T-helper 1 cell (primary cell): Measurements from ENCODE around the gene ZNF710.

Experiments
- DNase-seq, 5 donors: peaks; one replicate each; pipeline ENCODE4 v3.0.0-alpha.2; 2012 to 2020

ZNF710 gene

DNA sequence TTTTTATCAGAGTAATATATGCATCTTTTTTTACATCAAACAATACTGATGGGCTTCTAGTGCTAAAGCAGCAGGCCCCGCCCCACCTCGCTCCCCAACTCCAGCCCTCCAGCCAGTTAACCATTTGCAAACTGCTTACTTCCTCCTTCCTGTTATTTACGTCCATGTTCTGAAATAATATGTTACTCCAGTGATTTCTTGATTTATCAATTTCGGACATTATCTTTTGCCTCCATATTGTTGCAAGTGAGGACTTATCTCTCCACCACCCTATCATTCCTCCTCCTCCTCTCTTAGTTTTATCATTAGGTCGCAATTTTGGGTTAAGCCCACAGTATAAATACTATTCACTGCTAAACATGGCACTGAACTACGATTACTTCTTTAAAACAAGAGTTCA is 39.5 kb downstream of the ZNF710 start:
- DNase-seq: no peak

- DNase-seq: no peak
Measured at GRCh38 chr15:90042356-90042755, 41.2 kb downstream of the ZNF710 start.

GRCh38 chr15:90042766-90043529 is 41.8 kb downstream of the ZNF710 start:
- no peak for DNase-seq

- no peak for DNase-seq
Measured at GRCh38 chr15:90043530-90044010, 42.4 kb downstream of the ZNF710 start.

DNA sequence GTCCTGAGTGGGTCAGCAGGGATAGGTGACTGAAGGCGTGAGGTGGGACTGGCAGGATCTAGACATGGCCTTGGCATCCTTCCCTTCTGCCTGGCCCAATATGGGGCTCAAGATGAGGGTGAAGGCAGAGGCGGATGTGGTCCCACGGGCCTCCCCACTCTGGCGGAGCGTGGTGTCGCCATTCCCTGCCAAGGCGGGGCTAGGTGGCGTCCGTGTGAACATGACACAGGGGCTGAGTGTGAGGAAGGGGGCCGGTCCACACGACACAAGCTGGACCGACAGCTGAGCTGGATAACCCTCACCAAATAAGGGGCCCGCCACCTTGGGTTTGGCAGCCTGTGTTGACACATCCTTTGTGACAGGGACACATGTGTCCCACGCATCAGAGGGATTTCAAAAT is 43.1 kb downstream of the ZNF710 start:
- no peak for DNase-seq

- no peak for DNase-seq
Measured at GRCh38 chr15:90044916-90045371, 43.8 kb downstream of the ZNF710 start.

DNA sequence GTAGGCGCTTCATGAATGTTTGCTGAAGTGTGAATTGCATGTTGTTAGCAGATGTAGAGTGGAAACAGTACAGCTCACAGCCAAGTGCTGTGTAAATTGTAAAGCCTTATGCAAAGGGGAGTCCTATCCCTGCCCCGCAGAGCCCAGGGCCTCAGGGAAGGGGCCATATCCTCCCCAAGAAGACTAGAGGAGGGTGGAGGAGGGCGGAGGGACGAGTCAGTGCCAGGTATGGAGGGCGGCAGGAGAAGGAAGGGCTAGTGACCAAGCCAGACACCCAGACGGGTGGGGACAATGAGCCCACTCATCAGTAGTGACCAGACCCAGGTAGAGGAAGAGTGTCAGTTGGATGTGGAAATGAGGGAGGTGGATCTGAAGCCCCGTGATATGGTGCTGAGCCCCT is 45.2 kb downstream of the ZNF710 start:
- no peak for DNase-seq

DNA sequence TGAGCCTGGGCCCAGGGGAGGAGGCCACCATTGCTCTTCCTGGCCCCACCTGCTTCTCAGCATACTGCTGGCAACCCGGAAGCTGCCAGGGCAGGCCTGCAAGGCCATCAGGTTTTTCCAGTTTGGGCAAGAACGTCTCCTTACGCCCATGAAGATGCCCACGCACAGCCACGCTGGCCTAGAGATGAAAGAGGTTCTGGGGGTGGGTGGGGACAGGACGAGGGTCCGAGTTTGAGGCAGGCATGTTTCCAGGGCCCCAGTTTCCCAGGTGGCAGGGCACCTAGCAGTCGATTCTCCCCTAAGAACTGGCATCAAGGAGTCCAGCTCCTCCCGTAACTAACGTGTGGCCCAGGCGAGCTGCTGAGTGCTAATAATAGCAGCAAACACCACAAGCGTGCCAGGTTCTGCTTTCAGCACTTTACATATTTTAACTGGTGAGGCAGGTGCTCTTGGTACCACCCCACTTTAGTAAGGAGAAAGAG is 45.8 kb downstream of the ZNF710 start:
- DNase-seq: no peak

GRCh38 chr15:90047956-90048575 is 46.9 kb downstream of the ZNF710 start:
- no peak for DNase-seq

DNA sequence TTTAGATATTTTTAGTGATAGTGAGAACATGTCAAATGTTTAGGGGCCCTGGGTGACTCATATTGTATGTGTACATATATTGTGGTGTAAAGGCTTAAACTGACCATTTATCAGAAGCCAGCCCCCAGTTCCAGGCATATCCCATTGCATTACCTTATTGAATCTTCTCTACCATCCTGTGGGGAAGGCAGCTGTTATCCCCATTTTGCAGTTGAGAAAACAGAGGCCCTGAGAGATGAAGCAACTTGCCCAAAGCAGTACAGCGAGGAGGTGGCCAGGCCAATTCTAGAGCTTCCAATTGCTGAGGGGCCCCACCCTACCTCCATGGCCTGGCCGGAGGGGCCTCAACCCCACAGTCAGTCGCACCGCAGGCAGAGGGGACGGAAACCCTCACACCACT is 47.9 kb downstream of the ZNF710 start:
- DNase-seq: no peak

DNA sequence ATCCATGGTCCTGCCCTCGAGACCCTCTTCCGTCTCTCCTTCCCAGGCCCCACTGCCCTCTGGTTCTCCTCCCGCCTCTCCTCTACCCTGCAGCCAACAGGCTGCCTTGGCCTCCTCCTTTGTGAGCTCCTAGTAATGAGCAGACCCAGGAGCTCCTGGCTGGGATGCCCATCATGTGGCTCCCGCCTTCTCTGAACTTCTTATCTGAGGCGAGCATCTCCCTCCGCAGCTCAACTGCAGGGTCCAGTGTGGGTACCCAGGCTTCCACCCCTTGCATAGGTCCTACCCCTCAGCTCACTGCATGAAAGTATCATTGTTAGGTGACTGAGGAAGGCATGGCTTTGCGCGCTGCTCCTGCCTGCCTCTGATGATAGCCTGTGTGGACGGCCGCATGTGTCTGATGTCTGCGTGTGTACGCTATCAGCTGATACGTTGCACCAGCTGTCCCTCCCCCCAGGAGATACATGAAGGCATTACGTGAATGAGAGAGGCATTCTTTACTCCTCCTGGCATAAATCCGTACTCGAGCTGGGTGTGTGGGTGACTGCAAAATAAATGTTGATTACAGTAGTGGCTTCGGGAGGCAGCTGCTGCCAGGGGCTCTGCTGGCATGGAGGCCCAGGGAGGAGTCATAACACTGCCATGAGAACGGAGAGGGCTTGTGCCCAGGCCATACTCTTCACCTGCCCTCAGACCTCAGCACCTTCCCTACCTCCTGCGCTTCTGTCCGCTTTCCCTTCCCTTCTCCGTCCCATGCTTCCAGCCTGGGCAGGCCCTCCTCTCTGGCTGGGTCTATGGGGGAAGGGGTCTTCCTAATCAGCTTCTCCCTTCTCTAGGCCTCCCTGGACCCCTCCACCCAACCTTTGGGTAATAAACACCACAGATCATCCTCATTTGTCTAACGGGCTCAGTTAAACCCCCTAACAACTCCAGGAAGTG is 48.8 kb downstream of the ZNF710 start:
- DNase-seq: no peak

DNA sequence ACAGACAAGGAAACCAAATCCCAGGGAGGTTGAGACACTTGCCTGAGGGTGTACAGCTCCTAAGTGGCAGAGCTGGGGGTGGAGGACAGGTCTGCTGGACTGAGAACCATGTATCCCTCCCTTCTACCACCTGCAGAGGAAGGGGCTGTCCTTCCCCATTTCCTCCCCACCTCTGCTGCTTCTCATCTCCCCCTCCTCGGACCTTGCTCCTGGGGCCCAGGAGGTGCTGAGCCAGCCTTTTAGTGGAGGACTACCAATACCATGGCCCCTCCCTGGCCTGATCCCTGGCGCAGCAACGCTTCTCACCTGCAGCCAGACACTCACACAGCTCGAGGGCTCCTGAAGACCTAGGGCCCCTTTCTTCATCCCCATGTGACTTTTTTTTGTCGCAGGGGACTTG is 50.8 kb downstream of the ZNF710 start:
- no peak for DNase-seq

GRCh38 chr15:90053685-90054466 is 52.8 kb downstream of the ZNF710 start:
- DNase-seq: no peak

DNA sequence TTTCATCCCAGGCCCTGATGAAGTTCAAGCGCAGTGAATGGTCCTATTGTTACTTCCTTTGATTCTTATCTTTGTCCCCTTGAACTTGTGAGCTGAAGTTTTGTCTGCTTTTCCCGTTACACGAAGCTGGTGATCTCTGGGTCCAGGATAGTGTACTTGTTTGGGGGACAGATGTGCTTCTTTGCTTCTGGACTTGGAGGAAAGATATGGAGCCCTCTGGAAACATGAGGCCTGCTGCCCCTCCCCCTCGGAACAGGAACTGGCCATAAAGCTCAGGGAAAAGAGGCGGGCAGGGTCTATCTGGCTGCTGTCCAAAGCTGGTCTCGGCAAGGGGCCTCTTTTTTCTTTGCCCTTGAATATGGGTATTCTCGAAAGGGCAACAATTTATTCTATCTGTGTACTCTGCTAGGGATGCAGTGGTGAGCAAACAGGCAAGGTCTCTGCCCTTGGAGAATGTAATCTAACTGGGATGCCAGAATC is 53.5 kb downstream of the ZNF710 start:
- DNase-seq: no peak

DNA sequence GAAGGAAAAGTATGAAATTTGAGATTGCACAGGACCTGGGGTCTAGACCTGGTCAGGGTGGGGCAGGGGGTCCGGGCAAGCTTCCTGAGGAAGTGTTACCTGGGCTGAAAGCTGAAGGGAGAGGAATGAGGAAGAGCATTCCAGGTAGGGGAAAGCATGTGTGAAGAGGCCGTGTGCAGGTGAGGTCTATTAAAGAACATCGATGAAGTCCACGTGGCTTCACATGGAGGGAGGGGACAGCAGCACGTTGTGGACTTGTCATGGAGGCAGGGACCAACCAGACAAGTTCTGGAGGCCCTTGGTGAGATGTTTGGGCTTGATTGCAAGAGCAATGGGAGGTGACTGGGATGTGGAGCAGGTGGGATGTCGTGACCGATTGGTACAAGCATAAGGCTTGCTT is 54.1 kb downstream of the ZNF710 start:
- no peak for DNase-seq

DNA sequence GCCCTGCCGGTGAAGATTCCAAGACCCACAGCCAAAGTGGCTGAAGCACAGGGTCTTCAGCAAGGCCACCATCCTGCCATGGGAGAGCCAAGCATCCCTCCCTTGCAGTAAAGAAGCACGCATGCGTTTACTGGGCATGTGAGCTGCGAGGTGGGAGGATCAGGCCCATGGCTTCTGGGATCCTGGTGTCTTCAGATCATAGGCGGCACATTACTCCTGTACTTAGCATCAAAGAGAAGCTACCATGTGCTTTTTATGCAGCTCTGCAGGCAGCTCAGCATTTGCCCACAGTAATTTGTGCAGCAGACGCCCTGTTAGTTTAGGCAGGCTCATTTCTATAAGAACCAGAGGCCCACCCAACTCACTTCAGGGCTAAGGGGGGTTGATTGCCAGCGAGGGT is 55.4 kb downstream of the ZNF710 start:
- DNase-seq: no peak

GRCh38 chr15:90058308-90058707 is 57.2 kb downstream of the ZNF710 start:
- no peak for DNase-seq

DNA sequence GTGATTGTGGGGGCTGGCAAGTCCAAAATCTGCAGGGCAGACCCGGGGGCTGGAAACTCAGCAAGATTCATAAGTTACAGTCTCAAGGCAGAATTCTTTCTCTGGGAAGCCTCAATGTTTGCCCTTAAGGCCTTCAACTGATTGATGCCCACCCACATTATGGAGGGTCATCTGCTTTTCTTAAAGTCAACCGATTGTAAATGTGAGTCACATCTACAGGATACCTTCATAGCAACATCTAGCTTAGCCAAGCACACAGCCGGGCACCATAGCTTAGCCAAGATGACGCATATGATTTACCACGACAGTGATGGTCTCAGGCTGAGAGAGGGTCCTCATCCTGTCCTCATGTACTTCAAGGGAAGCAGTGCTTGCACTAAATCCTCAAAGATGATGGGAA is 57.7 kb downstream of the ZNF710 start:
- DNase-seq: no peak

DNA sequence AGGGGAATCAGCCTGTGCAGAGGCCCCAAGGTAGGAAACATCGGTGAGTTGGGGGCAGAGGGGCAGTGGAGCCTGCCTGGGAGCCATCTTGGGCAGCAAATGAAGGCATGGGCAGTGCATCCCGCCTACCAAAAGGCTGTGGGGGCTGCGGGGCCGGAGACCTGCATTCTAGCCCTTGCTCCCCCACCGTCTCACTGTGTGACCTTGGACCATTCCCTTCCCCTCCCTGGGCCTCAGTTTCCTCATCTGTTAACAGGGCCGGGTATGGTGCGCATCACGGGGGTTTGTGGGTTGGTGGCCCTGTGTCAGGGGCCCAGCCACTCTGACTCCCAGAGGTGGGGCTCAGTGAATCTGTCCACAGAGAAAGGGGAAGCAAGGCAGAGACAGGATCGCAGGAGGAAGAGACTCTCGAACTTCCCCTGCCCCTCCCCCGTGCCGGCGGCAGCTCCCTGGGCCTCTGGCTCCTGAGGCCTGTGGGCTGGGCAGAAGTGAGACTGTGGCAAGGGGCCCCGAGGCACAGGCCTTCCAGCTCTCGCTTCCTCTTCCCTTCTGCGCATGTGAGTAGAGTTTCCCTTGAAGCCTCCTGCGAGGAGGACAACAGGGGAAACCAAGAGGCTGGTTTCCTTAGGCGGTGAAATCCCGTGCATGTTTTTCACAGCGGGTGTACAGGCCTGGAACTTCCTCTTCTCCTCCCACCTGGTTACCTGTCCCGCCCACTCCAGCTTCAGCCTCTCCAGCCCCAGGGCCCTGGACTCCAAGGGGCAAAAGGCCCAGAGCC is 58.3 kb downstream of the ZNF710 start:
- DNase-seq: peak; percentile 19 to 86 (median 48)

GRCh38 chr15:90060797-90061196 is 59.7 kb downstream of the ZNF710 start:
- DNase-seq: no peak

DNA sequence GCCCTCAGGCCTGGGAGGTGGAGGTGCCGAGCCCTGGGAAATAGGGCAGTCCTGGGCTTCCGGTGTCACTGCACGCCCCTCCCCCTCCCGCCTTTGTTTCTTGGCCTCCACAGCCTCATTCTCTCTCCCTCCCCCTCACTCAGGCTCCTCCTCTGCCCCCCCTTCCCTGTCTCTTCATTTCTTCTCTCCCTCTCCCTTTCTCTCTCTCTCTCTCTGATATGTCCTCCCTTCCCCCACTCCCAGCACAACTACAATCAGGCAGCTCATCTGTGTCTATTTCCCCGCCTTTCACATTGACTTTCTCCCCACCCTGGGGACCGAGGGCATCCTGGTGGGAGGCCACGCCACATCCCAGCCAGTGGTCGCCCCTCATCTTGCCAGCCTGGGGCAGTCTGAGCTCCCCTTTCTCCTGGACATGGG is 60.9 kb downstream of the ZNF710 start:
- peak in 4 of 5 donors; percentile 20 to 41 (median 30) for DNase-seq
